Right lobe of liver (tissue), 4 donors: ENCODE data around the gene MIER2.

Experiments used
- CTCF ChIP-seq, 4 donors: fragments of 200-600 bp in 3 of 4; fragments of 450-650 bp in 1 of 4; IDR thresholded peaks; one replicate each; pipeline versions ENCODE4 v1.5.1 to v1.8.0; 2016 to 2022; ENCODE audit warnings: antibody characterized with exemption in 4 of 4, mild to moderate bottlenecking in 2 of 4
- POLR2A ChIP-seq: fragments of 450-650 bp; IDR thresholded peaks from one replicate; pipeline ENCODE4 v1.6.1; 2017; ENCODE audit warnings: antibody characterized with exemption, mild to moderate bottlenecking
- donor health status: DM: no; HTN: no; CAD: no.
- donor health status: DM: no; HTN: no; CAD: no.
- donor health status: DM: no; HTN: yes; CAD: no.

GRCh38 chr19:291561-292280 is 52.9 kb downstream of the MIER2 start:
- TF ChIP-seq POLR2A: no peak
- no peak for TF ChIP-seq CTCF (IDR thresholded peaks at IDR 0.05)
